Gastrocnemius medialis (tissue), 4 donors: ENCODE data around the gene B3GLCT.

Experiments
- CTCF ChIP-seq, 5 experiments: fragments of 450-650 bp in 3 of 5; fragments of 200-600 bp in 2 of 5; sonication (generic) in 2 of 5; IDR thresholded peaks in 4 of 5; conservative IDR thresholded peaks in 1 of 5; 1 replicate in 4 of 5; 2 replicates in 1 of 5; pipeline ENCODE4 v1.5.1; 2016 to 2019; ENCODE audit warnings: antibody characterized with exemption in 5 of 5, mild to moderate bottlenecking in 3 of 5, moderate library complexity in 3 of 5
- POLR2A ChIP-seq, 2 donors: fragments of 450-650 bp; IDR thresholded peaks; one replicate each; pipeline ENCODE4 v1.6.1; 2017; ENCODE audit warnings: antibody characterized with exemption in 2 of 2, mild to moderate bottlenecking in 2 of 2, moderate library complexity in 2 of 2

- TF ChIP-seq CTCF (IDR thresholded peaks at IDR 0.05 in 4 of 5, conservative IDR thresholded peaks at IDR 0.05 in 1 of 5) (no peak), POLR2A (IDR thresholded peaks at IDR 0.05) (no peak)
These were observed 25.8 kb upstream of the B3GLCT start for GRCh38 chr13:31174018-31174417.
